GM19099 (cell line): ENCODE measurements around the gene ZBTB20.
A peak's percentile ranks its signal among the peaks of the same experiment; 100 is the strongest.

Source experiments
- POLR2A ChIP-seq: IDR thresholded peaks from 3 replicates; pipeline ENCODE4 v1.6.1; 2011; ENCODE audit warnings: low read depth; ENCODE audit not compliant: insufficient read length; ENCODE audit errors: extremely low read depth

ZBTB20 gene

GRCh38 chr3:115151921-115152320, 4.8 kb upstream of the ZBTB20 start:
- no peak for TF ChIP-seq POLR2A

- no peak for TF ChIP-seq POLR2A
These were observed 1.2 kb upstream of the ZBTB20 start for GRCh38 chr3:115148142-115148790.

GRCh38 chr3:115147329-115148141, 447 bp upstream of the ZBTB20 start:
- peak; percentile 62 for TF ChIP-seq POLR2A

- no peak for TF ChIP-seq POLR2A
These were observed 1.1 kb downstream of the ZBTB20 start for GRCh38 chr3:115146032-115146417.

GRCh38 chr3:115141033-115141757, 5.9 kb downstream of the ZBTB20 start:
- no peak for TF ChIP-seq POLR2A

- no peak for TF ChIP-seq POLR2A
These were observed 8.0 kb downstream of the ZBTB20 start for GRCh38 chr3:115139072-115139471.

- no peak for TF ChIP-seq POLR2A
These were observed 12.3 kb downstream of the ZBTB20 start for GRCh38 chr3:115134648-115135347.

- no peak for TF ChIP-seq POLR2A
These were observed 19.9 kb downstream of the ZBTB20 start for GRCh38 chr3:115127208-115127607.

- no peak for TF ChIP-seq POLR2A
These were observed 26.5 kb downstream of the ZBTB20 start for GRCh38 chr3:115120597-115120996.

GRCh38 chr3:115113367-115113766, 33.7 kb downstream of the ZBTB20 start:
- TF ChIP-seq POLR2A = no peak

GRCh38 chr3:115111632-115112031, 35.5 kb downstream of the ZBTB20 start:
- no peak for TF ChIP-seq POLR2A

- no peak for TF ChIP-seq POLR2A
These were observed 36.3 kb downstream of the ZBTB20 start for GRCh38 chr3:115110830-115111229.

GRCh38 chr3:115108614-115109013, 38.5 kb downstream of the ZBTB20 start:
- no peak for TF ChIP-seq POLR2A

- TF ChIP-seq POLR2A = no peak
These were observed 45.0 kb downstream of the ZBTB20 start for GRCh38 chr3:115102046-115102445.

- TF ChIP-seq POLR2A = no peak
These were observed 46.3 kb downstream of the ZBTB20 start for GRCh38 chr3:115100806-115101205.
